DMS 273 treated with DMSO at 0.1 percent for 48 hours (cell line): ENCODE results near the gene NDUFS1.
"Not testable (repeated sequence)": the region's sequence is repeated elsewhere in the genome, so short reads cannot be mapped to it uniquely, and the experiment has no call there.

Experiments used
- DNase-seq: peaks from one replicate; lab custom pipeline; 2025; lab: John Stamatoyannopoulos, UW

Gene NDUFS1

DNA sequence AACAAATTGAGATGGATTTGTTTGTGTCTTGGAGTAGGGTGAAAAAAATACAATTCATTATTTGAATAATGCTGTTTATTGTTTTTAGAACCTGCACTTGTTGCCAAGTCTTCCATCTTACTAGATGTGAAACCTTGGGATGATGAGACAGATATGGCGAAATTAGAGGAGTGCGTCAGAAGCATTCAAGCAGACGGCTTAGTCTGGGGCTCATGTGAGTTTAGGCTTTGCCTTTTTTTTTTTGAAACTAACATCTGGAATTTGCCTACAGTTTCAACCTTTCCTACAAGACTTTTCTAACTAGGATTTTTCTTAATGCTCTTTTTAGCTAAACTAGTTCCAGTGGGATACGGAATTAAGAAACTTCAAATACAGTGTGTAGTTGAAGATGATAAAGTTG, 3.2 kb upstream of the NDUFS1 start:
- DNase-seq = not testable (repeated sequence)

GRCh38 chr2:206160807-206161179, 1.5 kb upstream of the NDUFS1 start:
- no peak for DNase-seq

DNA sequence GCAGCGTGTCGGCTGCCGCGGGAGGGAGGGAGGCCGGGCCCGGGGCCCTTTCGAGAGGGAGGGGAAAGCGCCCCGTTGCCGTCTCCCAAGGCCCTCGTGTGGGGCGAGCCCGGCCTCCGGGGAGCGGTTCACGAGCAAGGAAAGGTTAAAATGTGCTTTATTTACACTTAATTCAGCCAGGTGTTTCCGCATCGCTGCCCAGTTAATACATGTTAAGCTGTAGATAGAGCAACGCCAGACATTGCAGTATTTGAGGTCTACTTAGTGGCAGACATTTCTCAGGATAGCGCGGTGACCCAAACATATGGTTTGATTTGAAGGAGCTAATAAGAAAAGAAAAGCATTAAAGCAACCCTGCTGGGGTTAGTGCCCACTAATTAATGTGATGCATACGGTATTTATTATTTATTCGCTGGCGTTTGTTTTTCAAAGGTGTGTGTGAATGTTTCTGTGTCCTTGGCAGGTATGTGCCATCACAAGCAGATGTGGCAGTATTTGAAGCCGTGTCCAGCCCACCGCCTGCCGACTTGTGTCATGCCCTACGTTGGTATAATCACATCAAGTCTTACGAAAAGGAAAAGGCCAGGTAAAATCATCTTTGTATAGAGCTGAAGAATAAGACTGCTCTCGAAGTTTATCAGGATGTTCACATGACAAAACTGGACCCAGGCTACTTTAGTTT, 1.0 kb upstream of the NDUFS1 start:
- DNase-seq = no peak

DNA sequence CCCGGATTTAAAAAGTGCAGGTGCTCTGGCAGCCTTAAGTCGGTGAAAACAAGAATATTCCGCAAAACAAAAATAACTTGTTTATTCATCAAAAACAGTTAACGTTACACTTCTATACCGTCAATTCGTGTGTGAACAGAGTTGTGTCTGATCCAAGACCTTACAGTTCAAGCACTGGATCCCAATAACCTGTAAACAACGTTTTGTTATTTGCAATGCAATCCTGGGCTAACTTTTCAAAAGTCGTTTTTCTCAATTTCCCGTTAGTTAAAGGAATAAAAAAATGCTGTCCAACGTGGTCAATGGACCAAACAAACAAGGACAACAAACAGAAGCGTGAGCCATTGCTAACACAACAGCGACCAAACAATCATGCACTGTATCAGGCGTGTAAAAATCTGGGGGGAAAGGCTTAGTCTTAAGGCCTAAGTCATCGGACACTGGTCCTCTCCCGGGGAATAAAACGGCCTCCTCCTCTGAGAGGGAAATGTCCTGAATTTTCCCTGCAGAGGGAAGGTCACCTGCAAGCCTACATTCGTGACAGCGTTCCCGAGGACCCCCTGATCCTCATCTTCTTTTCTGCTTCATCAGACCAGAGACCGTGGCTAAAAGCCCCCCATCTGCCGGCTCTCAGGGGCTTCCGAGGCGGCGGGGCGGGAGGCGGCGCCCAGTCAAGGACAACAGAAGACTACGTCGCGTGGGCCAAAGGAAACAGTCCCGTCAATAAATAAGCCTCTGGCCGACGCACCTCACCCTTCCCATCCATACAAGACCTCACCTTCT, 490 bp downstream of the NDUFS1 start:
- DNase-seq = no peak

- not testable (repeated sequence) for DNase-seq
These were observed 2.2 kb downstream of the NDUFS1 start for GRCh38 chr2:206157014-206157413.

DNA sequence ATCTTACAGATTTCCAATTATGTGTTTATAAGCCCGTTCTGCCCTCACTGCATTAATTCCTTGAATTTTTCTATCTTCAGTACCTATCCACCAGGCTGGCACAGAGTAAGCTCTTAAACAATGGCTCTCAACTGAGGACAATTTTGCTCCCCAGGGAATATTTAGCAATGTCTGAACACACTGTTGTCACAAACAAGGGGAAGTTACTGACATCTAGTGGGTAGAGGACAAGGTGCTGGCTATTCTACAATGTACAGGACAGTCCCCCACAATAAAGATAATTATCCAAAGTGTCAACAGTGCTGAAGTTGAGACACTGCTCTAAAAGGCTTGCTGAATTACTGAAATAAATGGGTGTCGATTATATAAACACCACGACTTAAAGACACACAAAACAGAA, 5.0 kb downstream of the NDUFS1 start:
- no peak for DNase-seq

DNA sequence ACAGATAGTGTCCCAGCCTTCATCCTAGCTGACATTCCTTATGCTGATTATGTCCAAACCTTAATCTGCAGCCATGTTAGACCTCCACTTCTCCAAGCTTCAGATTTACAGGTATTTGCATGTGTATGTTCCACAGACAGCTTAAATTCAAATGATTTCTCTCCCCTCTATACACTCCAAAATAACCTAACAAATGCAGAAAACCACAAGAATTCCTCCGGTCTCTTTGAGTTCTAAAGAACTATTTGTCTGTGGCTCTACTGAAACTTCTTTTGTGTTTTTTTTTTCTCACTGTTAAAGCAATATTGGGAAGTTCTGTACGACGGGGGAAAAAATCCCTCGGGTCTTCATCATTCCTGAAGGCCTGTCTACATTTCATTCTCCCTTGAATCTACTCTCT, 8.6 kb downstream of the NDUFS1 start:
- DNase-seq = no peak

- no peak for DNase-seq
These were observed 9.1 kb downstream of the NDUFS1 start for GRCh38 chr2:206150168-206150567.

DNA sequence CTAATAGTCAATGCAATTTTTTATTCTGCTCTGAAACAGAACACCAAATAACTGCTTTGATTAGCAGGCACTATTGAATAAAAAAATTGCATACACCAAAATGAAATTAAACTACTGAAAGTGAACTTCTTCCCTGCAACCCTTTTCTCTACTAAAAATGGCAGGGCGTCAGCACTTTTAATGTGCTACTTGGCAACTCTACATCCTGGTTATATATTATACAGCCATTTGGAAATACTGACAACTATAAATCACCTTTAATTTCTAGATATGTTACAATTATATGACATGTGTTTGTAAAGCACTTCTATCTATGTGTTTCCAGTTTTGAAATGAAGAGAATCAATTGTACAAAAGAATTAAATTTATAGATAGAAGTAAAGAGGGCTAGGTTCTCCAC, 9.9 kb downstream of the NDUFS1 start:
- no peak for DNase-seq

DNA sequence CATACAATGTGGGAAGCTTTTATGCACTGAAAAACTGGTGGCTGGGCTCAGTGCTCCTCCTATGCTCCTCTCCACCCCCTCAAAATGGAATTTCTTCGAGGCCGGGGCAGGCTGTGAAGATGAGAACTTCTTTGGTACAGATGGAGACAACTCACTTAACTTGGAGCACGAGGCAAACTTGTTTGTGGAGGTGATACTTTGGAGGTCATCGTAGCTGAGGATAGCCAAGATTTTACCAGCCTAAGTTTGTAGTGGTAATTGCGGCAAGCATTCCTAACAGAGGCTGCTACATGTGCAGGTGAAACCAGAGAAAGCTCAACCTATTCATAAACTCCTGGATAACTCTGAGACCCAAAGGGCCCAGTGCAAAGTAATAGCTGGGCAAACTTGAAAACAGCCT, 13.6 kb downstream of the NDUFS1 start:
- no peak for DNase-seq

DNA sequence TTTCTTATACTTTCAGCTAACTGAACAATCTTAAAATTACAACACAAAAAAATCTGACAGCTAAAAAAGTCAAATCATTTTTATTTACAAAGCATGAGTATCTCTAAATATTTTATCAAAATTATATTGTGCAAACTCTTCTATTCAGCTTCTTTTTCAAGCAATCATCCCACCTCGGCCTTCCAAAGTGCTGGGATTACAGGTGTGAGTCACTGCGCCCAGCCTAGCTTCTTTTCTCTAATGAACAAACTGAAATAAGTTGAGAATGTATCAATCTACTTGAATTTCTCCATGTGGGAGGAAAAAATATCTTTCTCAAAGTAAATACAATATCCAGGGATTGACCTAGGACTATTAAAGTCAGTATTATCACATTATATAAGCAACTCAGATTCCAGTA, 14.9 kb downstream of the NDUFS1 start:
- no peak for DNase-seq

- no peak for DNase-seq
These were observed 15.8 kb downstream of the NDUFS1 start for GRCh38 chr2:206143451-206143850.

DNA sequence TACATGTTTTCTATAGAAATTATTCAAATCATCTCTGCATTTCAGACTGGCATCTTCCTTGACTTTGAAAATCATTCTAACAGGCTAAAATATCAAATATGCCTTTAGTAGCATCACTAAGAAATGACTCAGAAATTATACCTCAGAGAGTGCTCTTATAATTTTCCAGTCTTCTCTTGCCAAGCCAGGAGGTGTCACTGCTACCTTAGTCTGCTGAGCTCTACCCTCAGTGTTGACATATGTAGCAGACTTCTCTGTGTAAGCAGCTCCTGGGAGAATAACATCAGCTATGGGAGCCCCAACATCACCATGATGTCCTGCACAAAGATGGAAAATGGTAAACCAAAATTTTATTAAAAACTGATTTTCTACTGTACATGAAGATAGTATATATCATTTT, 31.6 kb downstream of the NDUFS1 start:
- no peak for DNase-seq

- no peak for DNase-seq
These were observed 33.3 kb downstream of the NDUFS1 start for GRCh38 chr2:206125901-206126300.

DNA sequence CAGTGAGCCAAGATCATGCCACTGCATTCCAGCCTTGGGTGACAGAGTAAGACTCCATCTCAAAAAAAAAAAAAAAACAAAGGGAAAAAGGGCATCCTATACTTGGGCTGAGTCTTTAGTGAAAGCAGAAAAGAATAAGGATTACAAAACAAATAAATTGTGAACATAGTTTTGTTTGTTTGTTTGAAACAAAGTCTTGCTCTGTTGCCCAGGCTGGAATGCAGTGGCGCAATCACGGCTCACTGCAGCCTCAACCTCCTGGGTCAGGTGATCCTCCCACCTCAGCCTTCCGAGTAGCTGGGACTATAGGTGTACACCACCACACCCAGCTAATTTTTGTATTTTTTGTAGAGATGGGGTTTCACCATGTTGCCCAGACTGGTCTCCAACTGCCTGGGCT, 36.7 kb downstream of the NDUFS1 start:
- not testable (repeated sequence) for DNase-seq

- no peak for DNase-seq
These were observed 43.0 kb downstream of the NDUFS1 start for GRCh38 chr2:206116278-206116677.

- no peak for DNase-seq
These were observed 44.1 kb downstream of the NDUFS1 start for GRCh38 chr2:206115026-206115578.

DNA sequence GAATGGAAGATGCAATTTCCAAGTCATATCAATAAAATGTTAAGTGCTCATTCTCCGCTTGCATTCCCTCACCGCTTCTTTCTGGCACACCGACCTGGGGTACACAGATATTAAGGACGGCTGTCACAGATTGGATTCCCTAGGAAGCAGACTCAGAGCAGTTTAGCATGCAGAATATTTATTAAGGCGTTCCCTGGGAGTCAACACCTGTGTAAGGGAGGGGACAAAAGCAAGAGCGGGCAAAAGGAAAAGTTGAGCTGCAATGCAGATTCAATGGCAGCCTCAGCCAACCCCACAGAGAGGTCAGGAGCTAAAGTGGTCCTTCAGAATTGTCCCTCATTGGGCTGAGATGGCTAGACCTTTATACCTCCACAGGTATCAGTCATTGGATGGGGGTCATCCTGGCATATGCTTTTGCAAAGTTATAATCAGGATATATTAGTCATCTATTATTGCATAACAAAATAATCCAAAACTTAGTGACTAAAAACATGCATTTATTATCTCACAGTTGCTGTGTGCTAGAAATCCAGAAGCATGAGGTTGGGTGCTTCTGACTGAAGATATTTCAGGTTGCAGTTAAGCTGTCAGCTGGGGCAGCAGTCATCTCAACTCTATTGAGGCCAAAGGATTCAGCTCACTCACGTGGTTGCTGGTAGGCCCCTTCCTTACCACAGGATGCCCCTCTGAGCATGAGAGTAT, 46.2 kb downstream of the NDUFS1 start:
- DNase-seq = no peak

DNA sequence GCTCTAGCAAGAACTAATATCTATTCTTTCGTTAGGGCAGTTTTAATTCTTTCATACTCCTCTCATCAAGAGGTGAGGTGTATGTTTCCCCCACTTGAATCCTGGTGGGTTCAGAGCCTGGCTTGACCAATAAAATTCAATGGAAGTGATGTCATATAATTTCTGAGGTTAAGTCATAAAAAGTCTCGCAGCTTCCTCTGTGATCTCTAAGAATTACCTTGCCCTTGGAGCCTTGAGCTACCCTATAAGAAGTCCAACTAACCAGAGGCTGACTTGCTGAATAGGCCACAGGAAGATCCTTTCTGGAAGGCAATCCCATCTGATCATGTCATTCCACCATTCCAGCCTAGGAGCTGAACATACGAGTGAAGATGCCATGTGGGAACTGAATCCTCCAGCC, 47.1 kb downstream of the NDUFS1 start:
- no peak for DNase-seq

GRCh38 chr2:206108713-206109112, 50.5 kb downstream of the NDUFS1 start:
- DNase-seq = no peak

DNA sequence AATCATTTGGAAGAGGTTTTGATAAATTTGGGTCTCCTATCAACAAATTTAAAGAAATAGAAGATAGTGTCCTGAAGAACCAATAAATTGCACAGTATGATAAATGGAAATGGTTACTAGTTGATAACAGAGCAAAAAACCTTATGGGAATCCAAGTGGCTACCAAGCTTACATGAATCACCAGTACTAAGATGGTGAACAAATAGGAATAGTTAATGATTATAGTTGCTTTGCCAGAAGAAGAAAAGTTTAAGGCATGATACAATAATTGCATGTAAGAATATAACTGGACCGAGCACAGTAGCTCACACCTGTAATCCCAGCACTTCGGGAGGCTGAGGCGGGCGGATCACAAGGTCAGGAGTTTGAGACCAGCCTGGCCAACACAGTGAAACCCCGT, 53.7 kb downstream of the NDUFS1 start:
- no peak for DNase-seq

GRCh38 chr2:206105038-206105437, 54.2 kb downstream of the NDUFS1 start:
- DNase-seq = no peak

GRCh38 chr2:206098872-206099271, 60.4 kb downstream of the NDUFS1 start:
- not testable (repeated sequence) for DNase-seq
